COLO668 (cell line): ENCODE data around the gene CSF1R.
"Not testable (repeated sequence)": the region's sequence is repeated elsewhere in the genome, so short reads cannot be mapped to it uniquely, and the experiment has no call there.

ENCODE experiments used
- DNase-seq: peaks from one replicate; lab custom pipeline; 2025; ENCODE audit not compliant: unreplicated experiment; lab: John Stamatoyannopoulos, UW

The CSF1R gene

DNA sequence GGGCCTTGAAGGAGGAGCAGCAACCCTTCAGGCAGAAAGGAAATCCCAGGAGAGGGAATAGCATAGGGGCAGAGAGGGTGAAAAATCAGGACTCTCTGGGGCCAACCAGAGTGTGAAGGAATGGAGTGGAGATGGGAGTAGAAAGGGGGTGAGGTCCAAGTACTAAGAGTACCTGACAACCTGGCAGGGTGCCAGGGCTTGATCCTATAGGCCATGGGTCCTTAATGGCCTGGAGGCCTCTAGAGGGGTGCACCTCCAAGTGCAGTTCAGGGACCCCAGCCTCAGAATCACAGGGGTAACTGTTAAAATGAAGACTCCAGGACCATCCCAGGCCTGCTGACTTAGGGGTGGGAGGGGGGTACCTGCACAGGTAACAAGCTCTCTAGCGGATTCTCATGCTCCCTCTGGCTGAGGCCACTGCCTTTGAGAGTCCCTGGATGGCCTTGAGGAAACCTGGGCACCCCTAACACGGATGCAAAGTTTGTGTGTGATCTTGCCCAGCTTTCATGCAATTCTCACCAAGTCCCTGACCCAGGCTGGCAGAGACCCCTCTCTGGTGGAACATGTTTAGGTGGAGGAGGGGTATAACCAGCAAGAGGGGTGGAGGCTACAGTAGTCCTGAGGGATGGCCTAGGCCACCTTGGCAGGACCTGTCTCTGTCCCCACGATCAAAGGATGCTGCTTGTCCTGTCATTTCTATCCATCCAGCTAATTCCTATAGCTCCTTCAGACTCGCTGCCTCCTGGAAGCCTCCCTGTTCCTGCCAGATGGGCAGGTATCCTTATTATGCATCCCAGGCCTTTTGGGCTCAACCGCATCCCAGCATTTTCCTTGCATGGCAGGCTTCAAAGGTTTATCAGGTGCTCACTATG lies 17.6 kb upstream of the CSF1R start:
- DNase-seq = no peak

DNA sequence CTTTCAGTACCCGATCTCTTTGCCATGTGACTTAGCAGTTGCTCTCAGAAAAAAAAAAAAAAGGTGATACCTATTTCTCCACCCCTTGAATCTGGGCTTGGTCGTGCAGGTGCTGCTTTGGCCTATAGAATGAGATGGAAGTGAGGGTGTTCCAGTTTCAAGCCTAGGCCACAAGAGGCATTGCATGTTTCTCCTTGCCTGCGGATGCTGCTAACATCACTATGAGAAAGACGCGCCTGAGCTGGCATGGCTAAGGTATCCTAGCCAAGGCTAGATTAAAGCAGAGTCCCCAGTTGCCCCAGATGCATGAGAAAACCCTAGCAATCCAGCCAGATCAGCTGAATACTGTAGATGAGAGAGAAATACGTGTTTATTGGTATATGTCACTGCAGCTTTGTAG lies 14.7 kb upstream of the CSF1R start:
- DNase-seq = no peak

DNA sequence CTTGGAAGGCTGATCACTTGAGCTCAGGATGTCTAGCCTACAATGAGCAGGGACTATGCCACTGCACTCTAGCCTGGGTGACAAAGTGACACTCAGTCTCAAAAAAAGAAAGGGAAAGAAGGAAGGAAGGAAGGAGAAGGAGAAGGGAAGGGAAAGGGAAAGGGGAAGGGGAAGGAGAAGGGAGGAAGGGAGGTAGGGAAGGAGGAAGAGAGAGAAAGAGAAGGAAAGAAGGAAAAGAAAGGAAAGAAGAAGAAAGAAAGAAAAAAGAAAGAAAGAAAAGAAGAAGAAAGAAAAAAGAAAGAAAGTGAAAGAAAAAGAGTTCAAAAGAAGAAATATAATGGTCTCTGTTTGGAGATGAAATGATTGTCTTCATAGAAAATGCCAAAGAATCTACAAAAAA lies 10.8 kb upstream of the CSF1R start:
- no peak for DNase-seq

DNA sequence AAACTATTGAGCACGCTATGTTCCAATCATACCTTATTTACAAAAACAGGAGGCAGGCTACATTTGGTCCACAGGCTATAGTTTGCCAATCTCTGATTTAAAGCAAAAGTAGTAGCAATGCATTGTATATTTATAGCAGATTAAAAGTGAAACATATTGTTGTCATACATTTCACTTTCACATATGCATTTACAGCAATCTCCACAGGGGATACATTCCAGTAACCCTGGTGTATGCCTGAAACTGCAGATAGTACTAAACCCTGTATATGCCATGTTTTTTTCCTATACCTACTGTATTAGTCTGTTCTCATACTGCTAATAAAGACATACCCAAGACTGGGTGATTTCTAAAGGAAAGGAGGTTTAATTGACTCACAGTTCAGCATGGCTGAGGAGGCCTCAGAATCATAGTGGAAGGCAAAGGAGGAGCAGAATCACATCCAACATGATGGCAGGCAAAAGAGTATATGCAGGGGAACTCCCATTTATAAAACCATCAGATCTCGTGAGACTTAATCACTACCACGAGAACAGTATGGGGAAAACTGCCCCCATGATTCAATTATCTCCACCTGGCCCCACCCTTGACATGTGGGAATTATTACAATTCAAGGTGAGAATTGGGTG lies 5.9 kb upstream of the CSF1R start:
- DNase-seq = no peak

DNA sequence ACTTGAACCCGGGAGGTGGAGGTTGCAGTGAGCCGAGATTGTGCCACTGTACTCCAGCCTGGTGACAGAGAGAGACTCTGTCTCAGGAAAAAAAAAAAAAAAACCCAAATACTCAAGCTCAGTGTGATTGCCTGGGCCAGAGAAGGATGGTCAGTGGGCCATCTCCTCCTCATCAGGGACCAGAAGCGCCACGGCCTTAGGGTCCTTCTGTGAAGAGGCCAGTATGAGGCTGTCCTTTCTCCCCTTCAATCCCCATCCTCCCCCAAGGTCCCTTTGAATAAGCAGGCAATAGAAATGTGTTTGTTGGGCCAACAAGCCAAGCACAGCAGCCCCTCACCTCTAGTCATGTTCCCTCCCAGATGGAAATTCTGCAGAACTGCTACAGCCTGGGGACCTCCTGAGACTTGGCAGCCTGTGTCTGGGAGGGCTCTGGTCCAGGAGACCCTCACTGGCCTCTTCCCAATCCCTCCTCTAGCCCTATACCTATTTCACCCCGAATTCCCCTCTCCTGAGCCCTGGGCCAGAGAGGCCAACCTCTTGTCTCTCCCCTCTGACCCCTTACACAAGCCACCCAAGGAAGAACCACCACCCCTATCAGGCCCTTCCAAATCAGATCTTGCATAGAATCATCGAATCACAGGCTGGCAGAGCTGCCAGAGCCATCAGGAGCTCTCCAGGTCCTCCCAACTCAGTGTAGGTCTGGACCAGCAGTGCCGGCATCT lies 1.0 kb downstream of the CSF1R start:
- DNase-seq = no peak

DNA sequence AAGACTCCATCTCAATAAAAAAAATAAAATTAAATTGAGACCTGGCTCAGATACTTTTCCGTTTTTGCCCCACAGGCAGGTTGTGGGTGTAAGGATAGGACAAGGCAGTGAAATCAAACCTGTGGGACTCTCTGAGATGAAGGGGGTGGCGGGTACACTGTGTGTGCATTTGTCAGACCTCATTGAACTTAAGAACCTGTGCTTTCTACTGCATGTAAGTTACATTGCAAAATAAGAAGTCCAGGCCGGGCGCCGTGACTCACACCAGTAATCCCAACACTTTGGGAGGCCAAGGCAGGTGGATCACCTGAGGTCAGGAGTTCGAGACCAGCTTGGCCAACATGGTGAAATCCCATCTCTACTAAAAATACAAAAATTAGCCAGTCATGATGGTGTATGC lies 1.6 kb downstream of the CSF1R start:
- not testable (repeated sequence) for DNase-seq

DNA sequence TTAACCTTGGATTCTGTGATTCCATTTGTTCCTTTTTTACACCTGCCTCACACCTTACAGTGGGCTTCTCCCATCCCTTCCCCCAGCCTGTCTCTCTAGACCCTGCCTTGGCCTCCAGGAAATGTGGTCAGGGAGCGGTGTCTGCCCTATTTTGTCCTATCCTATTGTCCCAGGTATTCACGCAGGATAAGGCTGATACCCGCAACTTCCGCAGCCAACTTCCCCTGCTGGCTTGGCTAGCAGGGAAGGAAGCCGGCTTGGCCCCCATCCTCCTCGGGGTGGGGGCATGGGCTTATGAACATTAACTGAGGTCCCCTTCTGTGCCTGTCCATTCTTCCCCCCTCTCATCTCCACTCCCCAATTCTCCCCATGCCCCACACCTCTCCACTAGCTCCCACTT lies 3.5 kb downstream of the CSF1R start:
- no peak for DNase-seq

DNA sequence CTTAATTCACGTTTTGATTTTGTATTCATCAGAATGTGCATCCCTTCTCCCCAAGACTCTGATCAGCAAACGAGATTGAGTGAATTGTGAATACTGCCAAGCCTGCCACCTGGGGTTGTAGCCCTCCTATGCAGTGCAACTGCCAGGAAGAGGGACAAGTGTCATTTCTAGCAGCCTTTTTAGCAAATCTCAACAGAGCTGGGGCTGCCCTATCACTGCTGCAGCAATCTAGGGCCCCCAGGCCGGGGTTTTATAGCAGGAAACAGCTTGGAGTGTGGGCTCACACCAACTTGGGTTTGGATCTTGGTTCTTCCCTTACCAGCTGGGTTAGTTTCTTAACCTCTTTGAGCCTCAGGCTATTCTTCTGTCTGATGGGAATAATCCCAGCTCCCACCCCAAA lies 4.0 kb downstream of the CSF1R start:
- DNase-seq = no peak

DNA sequence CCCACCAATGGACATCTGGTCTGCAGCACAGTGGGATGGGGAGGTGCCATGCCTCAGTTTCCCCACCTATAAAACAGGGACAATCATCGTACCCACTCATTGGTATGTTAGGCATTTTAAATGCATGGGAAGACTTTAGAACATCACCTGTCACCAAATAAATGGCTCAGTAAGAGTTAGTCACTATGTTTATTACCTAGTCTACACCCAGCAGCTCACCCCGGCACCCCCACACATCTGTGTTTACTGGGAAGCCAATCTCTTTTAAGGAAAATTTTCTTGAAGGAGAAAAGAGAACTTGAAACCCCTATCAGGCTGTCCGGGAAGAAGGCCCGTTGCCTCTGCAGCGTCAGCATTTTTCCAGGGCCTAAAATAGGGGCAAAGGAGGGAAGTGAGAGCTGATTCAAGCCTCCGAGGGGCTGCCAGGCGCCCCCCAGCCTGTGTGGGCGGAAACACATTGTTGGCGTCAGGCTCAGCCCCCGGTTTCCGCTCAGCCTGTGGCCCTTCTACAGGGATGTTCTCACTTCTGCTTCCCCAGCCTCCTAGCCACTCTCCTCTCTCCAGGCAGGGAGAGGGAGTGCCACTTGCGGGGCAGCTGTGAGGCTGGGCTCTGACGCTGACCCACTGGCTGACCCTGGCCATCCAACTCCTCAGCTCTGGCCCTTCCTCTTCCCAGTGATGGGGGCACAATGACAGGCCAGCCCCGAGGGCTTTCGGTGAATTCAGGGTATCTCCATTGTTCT lies 4.6 kb downstream of the CSF1R start:
- DNase-seq = no peak

DNA sequence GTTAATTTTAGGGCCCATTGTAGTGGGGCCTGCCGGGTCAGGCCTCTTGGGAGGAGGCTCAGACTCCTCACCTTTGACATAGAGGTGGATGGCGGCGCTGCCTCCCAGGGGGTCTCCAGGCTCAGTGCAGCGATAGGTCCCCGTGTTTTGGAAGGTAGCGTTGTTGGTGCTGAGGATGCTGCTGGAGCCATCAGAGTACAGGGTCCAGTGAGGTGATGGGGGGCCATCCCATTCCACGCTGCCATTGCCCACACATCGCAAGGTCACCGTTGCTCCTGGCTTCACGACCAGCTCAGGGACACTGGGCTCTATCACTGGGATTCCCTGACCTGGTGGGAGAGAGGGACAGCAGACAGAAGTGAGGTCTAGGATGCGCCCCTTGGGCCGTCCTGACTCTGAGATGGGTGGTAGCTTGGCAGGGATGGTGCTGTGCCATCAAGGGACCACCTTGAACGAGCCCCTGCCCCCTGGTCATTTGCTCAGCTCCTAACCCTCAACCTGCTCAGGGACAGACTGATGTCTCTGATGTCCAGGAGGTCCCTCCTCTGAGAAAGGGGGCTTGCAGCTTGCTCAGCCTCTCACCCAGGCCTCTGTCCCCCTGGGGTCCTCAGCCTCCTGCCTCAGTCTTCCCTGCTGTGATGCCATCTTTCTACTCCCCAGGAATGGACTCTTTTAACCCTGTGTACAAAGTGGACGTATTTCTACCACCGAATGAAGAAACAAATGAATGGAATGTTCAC lies 5.5 kb downstream of the CSF1R start:
- DNase-seq = no peak

DNA sequence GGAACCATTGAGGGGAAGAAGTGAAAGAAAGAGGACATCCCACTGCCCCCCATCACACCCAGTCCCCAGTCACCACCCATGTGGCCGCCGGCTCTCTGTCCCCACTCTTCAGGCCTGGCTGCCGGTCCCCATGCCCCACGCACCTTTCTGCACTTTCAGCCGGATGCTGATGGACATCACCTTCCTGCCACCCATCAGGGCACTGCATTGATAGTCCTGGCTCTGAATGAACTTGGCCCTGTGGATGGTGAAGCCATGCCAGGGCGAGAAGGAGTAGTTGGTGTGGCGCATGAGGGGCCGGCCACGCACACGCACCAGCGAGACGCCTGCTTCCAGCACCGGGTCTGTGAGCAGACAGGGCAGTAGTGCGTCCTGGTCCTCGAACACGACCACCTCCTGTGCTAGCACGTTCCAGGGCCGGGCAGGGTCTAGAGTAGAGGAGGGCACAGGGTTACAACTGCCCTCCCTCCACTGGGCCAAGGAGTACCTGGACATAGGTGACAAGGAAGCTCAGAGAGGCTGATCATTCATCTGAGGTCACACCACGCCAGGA lies 6.4 kb downstream of the CSF1R start:
- DNase-seq = no peak

DNA sequence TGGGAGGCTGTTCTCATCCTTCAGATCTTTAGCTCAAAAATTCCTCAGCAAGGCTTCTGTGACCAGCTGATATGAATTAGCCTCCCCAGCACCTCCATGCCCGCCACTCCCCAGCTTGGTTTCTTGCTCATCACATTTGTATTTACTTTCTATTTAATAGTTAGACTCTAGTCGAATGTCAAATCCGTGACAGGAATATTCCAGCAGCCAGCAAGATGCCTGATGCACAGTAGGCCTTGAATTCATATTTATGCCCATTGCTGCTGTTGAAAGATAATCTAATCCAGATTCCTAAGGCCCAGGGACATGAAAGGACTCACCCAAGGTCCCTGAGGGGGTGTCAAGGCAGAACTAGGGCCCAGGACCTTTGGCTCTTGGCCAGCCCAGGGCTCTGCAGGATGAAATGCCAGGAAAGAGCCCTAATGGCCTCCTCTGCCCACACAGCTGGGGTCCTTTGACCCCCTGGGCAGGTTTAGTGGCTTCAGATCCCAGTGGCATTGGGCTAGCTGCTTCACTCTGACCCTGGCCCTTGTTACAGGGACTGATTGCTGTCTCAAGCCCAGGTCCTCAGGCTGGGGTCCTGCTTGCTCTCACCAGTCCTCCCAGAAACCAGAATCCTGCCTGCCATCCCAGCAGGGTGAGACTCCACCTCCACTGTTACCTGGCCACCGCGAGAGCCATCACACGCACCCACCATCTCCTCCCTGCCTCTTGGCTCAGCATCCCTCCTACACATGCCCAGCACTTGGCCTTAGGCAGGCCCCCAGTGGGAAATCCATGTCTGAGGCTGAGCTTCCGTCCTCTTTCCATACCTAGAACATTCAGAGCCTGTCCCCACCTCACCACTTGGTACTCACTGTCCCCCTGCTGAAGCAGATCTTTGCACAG lies 7.3 kb downstream of the CSF1R start:
- no peak for DNase-seq

DNA sequence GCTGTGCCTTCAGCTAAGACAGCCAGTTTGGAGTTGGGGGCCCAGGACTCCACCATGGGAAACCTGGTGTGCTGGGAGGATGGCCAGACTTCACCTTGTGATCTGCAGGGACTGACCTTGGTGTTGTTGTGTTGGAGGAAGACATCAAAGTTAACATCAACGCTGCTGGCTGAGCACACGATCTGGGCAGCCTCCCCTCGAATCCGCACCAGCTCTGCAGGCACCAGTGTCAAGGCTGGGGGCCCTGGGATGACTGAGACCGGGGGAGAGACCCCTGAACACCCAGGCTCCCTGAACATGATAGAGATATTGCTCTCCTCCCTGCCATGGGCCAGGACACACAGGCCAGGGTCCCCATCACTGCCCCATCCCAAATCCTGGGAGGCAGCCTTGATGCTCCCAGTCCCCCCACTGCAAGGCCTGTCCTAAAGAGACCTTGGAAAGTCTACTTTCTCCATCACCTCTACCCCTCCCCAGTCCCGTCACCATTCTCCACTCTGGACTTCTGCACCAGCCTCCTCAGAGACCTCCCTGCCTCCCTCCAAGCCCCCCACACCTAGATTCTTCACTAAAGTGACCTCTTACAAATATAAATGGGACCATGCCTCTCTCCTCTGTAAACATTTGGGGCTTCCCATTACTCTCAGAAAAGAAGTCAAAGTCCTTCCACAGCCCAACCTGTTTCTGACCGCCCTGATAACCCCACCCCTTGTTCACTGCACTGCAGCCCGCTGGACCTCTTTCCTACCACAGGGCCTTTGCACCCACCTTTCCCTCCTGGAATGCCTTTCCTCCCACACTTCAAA lies 8.2 kb downstream of the CSF1R start:
- DNase-seq = no peak

DNA sequence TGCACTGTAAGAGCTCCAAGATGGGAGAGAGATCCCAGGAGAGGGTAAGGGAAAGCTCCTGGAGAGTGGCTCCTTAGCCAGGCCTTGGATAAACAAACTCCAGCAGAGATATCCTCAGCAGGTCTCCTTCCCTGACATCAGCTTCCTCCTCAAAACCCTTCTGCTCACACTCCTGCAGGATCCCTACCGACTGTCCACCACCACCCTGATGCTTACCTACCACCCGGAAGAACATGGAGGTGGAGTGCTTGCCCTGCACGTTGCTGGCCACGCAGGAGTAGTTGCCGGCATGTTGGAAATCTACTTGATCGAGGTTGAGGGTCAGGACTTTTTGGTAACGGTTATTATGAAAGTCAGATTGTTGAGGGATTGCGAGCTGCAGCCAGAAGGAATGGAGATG lies 9.3 kb downstream of the CSF1R start:
- DNase-seq = no peak

DNA sequence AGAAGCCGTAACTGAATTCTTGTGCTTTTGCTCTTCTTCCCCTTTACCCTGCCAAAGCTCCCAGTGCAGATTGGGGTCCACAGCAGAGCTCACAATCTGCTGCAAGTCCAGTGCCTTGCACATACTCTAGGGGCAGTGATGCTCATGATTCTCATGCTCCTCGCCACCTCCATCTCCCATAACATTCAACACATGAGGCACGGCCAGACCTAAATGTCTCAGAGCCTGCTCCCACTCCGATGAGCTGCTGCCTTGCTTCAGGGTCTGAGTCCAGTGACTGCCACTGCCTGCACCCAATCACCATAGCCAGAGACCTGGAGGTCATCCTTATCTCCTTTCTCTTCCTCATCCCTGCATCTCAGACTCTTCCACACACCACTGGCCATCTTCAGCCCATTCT lies 10.5 kb downstream of the CSF1R start:
- no peak for DNase-seq

DNA sequence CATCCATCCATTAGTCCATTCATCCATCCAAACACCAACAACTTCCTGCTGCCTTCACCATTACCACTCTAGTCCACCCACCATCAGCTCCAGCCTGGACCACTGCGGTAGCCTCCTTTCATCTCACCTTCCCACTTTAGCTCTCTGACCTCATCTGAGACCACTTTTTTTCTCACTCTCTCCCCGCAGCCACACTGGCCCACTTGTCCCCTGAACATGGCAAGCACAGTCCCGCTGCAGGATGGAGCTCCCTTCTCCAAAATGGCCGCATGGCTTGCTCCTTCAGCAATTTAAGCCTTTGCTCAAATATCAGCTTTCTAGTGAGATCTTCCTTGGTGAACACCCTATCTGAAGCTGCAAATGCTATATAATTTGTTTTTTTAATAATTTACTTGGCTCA lies 11.1 kb downstream of the CSF1R start:
- no peak for DNase-seq

DNA sequence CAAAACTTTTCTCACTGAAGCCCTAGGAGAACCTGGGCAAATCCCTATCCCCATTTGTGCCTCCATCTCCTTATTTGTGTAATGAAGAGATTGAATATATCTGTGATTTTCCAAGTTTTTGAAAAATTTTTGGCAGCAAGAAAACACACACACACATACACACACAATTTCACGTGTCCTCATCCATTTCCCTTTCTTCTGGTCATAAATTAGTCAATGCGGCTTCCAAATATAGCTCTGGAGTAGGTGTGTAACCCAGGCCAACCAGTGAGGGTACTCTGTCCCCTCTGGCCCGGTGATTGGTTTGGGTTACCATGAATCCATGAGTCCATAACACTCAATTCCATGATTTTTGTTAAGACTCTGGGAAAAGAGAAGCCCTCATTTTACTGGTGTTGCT lies 12.7 kb downstream of the CSF1R start:
- DNase-seq = no peak

DNA sequence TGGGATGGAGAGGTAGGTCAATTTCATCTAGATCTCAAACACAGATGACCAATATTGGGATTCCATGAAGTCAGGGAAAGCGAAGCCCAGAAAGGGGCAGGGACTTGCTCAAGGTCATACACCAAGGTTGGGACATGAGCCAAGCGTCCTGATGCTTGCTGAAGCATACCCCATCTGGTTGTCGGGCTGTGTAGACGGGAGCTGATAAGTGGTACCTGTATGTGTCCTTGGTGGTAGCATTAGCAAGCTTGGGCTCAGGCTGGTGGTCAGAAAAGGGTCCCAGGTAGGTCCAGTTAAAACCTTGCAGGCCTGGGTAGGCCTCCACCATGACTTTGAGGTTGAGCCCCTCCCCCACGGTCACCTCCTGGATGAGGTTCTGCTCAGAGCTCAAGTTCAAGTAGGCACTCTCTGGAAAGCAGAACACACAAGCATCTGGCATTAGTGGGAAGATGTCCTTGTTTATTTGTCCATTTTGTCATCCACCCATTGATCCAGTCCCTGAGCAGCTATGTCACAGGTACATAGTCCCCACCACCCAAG lies 13.2 kb downstream of the CSF1R start:
- DNase-seq = no peak
